Suprapubic skin (tissue), 4 donors: Measurements from ENCODE around the gene TMPRSS6. TPM values are rescaled to one million over a fixed set of nuclear protein-coding genes. Genes with fewer than 3 reads are reported as not detected.

ENCODE experiments used
- DNase-seq, 2 donors: peaks; one replicate each; pipeline ENCODE4 v3.0.0-alpha.2; 2019; ENCODE audit warnings: low spot score in 2 of 2
- H3K27ac ChIP-seq: fragments of 200-600 bp; sonication (generic); one replicate; pipeline ENCODE4 v1.5.1; 2019
- H3K27me3 ChIP-seq: fragments of 200-600 bp; sonication (generic); one replicate; pipeline ENCODE4 v1.5.1; 2019
- H3K36me3 ChIP-seq: fragments of 200-600 bp; sonication (generic); one replicate; pipeline ENCODE4 v1.5.1; 2019
- H3K4me1 ChIP-seq: fragments of 200-600 bp; sonication (generic); one replicate; pipeline ENCODE4 v1.5.1; 2019
- H3K4me3 ChIP-seq: fragments of 200-600 bp; sonication (generic); one replicate; pipeline ENCODE4 v1.5.1; 2019; ENCODE audit warnings: mild to moderate bottlenecking
- H3K9me3 ChIP-seq: fragments of 200-600 bp; sonication (generic); one replicate; pipeline ENCODE4 v1.5.1; 2019
- EP300 ChIP-seq: sonication (generic); formaldehyde crosslinking; IDR thresholded peaks from one replicate; pipeline ENCODE4 v1.6.1; 2017; ENCODE audit warnings: antibody characterized with exemption
- POLR2A ChIP-seq, 2 donors: fragments of 450-650 bp; IDR thresholded peaks; one replicate each; pipeline ENCODE4 v1.6.1; 2017; ENCODE audit warnings: antibody characterized with exemption in 2 of 2, mild to moderate bottlenecking in 2 of 2, moderate library complexity in 2 of 2
- POLR2AphosphoS5 ChIP-seq, 3 donors: sonication (generic); formaldehyde crosslinking; IDR thresholded peaks; one replicate each; pipeline ENCODE4 v1.6.1; 2017; ENCODE audit warnings: antibody characterized with exemption in 3 of 3
- WGBS: methylation state at CpG from one replicate; pipeline ENCODE4 v1.1.5; 2018; 5-methylcytosine and 5-hydroxymethylcytosine counted together
- total RNA-seq, 4 donors: library from RNA; depleted of rRNA; stranded (reverse); fragments of >200 nt; gene quantifications; one replicate each; pipeline ENCODE4 v1.1.0, GENCODE V29; 2016
- TF ChIP-seq, protein P1 (sequence below), 2 donors: fragments of 200-600 bp in 1 of 2; fragments of 450-650 bp in 1 of 2; sonication (generic) in 1 of 2; IDR thresholded peaks; one replicate each; pipeline ENCODE4 v1.5.1; 2016 to 2019; ENCODE audit warnings: antibody characterized with exemption in 2 of 2, mild to moderate bottlenecking in 1 of 2, moderate library complexity in 1 of 2

Gene TMPRSS6
- total RNA-seq, 4 donors from 2014 or later = 0.30 to 3.8 (median 1.0) TPM

DNA sequence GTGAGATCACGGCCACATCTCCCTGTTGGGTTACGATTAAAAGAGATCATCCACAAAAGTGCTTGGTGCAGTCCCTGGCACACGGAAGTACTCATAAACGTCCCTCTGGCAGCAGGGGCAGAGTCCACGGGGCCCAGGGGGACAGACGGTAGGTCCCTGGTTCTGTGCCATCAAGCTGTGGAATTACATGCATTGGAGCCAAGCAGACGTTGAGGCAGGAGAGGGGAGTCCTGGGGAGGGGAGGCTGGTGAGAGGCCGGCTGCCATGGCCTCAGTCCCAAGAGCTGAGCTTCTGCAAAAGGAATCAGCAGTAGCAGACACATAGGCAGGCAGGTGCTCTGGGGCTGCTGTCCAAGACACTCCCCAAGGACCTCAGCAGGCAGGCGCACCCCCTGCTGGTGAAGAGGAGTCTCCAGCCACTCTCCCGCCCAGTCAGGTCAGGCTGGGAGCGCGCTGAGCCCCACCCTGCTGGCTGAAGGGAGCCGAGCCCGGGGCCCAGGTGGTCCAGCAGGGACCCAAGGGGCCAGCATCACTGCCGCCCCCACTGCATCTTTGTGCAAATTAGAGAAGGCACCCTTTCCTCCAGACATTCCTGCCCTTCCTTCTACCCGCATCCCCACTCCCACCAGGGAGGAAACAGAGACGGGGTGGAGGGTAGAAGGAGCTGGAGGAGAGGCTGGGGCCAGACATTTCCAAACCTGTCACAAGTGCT lies 65.5 kb downstream of the TMPRSS6 start:
- H3K36me3 ChIP-seq = no peaks in the 10 kb centered on the region
- no peak overlapping the region for H3K27ac ChIP-seq
- no peak overlapping the region for H3K4me3 ChIP-seq
- no peak for DNase-seq
- TF ChIP-seq POLR2AphosphoS5 (IDR thresholded peaks at IDR 0.05) = no peak
- no peak for TF ChIP-seq POLR2A (IDR thresholded peaks at IDR 0.05)
- TF ChIP-seq, protein P1, sequence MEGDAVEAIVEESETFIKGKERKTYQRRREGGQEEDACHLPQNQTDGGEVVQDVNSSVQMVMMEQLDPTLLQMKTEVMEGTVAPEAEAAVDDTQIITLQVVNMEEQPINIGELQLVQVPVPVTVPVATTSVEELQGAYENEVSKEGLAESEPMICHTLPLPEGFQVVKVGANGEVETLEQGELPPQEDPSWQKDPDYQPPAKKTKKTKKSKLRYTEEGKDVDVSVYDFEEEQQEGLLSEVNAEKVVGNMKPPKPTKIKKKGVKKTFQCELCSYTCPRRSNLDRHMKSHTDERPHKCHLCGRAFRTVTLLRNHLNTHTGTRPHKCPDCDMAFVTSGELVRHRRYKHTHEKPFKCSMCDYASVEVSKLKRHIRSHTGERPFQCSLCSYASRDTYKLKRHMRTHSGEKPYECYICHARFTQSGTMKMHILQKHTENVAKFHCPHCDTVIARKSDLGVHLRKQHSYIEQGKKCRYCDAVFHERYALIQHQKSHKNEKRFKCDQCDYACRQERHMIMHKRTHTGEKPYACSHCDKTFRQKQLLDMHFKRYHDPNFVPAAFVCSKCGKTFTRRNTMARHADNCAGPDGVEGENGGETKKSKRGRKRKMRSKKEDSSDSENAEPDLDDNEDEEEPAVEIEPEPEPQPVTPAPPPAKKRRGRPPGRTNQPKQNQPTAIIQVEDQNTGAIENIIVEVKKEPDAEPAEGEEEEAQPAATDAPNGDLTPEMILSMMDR (IDR thresholded peaks at IDR 0.05) = peak; percentile 24 to 71
- peaks cover 13% of the 10 kb centered on the region for H3K4me1 ChIP-seq
- 28% methylated on average over 17 of the region's 17 CpGs for WGBS
- H3K9me3 ChIP-seq = no peaks in the 10 kb centered on the region
- H3K27me3 ChIP-seq = peaks cover 3% of the 10 kb centered on the region

DNA sequence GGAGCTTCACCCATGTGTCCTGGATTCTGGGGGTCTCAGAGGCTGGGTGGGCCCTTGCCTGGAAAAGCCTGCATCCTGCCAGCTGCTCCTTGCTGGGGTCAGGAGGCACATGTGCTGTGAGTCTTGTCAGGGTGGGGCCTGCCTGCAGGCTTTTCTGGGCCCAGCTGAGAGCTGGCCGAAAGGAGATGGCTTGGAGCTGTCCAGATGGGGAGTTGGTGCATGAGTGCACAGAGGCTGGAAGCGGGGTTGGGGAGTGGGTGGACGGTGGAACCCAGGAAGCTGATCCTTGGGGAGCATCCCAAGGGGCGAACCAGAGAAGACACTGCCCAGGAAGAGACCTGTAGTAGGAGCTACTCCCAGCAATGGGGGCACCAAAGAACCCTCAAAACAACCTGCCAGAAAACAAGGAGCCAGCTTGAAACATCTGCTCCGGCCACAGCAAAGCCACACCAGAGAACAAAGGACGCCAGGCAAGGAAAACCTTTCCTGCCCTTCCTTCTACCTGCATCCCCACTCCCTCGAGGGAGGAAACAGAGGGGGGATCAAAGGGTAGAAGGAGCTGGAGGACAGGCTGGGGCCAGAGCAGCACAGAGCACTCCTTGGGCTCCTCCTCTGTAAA lies 66.2 kb downstream of the TMPRSS6 start:
- Histone ChIP-seq H3K27me3 (peaks cover 3% of the 10 kb centered on the region), H3K9me3 (no peaks in the 10 kb centered on the region), H3K4me1 (peaks cover 13% of the 10 kb centered on the region), H3K36me3 (no peaks in the 10 kb centered on the region), H3K27ac (no peak overlapping the region), H3K4me3 (no peak overlapping the region)
- 64% methylated on average over 7 of the region's 7 CpGs for whole genome bisulfite sequencing
- no peak for TF ChIP-seq POLR2AphosphoS5 (IDR thresholded peaks at IDR 0.05)
- TF ChIP-seq, protein P1 (IDR thresholded peaks at IDR 0.05) = no peak
- TF ChIP-seq EP300 = no peak
- no peak for TF ChIP-seq POLR2A (IDR thresholded peaks at IDR 0.05)
- DNase-seq = no peak

DNA sequence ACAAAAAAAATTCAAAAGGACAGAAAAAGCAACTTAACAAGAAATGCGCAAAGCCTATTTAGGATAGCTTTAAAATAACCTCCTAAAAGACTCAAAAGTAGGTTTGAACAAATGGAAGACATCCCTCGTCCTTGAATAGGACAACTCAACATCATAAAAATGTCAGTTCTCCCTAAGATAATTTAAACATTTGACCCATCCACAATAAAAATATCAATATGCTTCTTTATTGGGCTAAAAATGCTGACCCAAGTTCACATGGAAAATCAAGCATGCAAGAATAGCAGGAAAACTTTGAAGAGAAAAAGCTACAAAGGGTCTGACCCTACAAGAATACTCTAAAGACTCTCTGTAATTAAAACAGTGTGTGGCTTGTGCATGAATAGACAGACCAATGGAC lies 70.0 kb downstream of the TMPRSS6 start:
- Histone ChIP-seq H3K4me1 (peaks cover 13% of the 10 kb centered on the region), H3K27me3 (peaks cover 12% of the 10 kb centered on the region), H3K4me3 (no peak overlapping the region), H3K36me3 (no peaks in the 10 kb centered on the region), H3K27ac (no peak overlapping the region), H3K9me3 (no peaks in the 10 kb centered on the region)
- no peak for TF ChIP-seq POLR2A (IDR thresholded peaks at IDR 0.05)
- TF ChIP-seq POLR2AphosphoS5 (IDR thresholded peaks at IDR 0.05) = no peak
- TF ChIP-seq, protein P1 (IDR thresholded peaks at IDR 0.05) = no peak
- no peak for TF ChIP-seq EP300
- WGBS = 79% methylated on average over 2 of the region's 2 CpGs
- no peak for DNase-seq

DNA sequence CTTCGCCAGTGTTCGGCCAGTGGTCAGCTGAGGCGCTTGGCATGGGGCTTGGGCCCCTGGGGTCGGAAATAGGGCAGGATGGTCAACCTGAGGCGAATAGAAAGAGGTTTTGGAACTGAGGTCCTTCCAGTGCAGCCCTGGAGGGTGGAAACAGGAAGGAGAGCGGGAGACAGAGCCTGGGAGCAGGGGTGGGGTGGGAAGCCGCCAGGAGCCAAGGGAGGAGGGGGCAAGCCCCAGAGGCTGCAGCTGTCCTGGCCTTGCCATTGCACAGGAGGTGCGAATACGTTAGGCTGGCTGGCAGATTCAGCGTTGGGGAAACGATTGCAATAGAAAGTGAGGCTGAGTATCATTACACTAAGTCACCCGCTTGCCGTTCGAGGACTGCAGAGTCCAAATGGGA lies 71.8 kb downstream of the TMPRSS6 start:
- no peak for DNase-seq
- Histone ChIP-seq H3K4me1 (peaks cover 11% of the 10 kb centered on the region), H3K9me3 (no peaks in the 10 kb centered on the region), H3K27me3 (peaks cover 9% of the 10 kb centered on the region), H3K4me3 (no peak overlapping the region), H3K27ac (no peak overlapping the region), H3K36me3 (no peaks in the 10 kb centered on the region)
- TF ChIP-seq POLR2AphosphoS5 (IDR thresholded peaks at IDR 0.05) = no peak
- TF ChIP-seq POLR2A (IDR thresholded peaks at IDR 0.05) = no peak
- TF ChIP-seq EP300 = no peak
- TF ChIP-seq, protein P1 (IDR thresholded peaks at IDR 0.05) = no peak
- WGBS = 61% methylated on average over 14 of the region's 14 CpGs

DNA sequence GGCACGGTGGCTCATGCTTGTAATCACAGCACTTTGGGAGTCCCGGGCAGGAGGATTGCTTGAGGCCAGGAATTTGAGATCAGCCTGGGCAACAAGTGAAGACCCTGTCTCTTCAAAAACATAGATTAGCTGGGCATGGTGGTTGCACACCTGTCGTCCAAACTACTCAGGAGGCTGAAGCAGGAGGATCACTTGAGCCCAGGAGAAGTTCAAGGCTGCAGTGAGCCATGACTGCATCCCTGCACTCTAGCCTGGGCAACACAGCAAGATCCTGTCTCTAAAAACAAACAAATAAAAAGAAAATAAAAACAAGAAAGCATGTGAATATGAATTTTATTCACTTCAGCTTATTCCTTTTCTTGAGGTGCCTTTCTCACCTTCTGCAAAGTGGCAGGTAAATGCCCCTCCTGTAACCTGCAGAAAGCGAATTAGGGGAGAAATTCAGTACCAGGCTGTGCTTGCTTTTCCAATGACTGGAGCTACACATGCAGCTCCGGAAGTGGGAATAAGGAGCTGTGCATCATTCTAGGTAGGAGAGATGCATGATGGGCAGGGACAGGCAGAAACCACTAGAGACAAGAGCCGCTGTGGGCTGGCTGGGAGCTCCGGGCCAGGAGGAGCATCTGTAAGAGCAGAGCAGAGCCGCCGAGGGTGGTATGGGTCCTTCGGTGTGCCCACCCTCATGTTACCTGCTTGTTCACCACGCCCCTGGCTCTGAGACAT lies 72.7 kb downstream of the TMPRSS6 start:
- TF ChIP-seq EP300 = no peak
- TF ChIP-seq POLR2AphosphoS5 (IDR thresholded peaks at IDR 0.05) = no peak
- no peak for TF ChIP-seq POLR2A (IDR thresholded peaks at IDR 0.05)
- TF ChIP-seq, protein P1 (IDR thresholded peaks at IDR 0.05) = no peak

More for the DNA sequence above, 72.7 kb downstream of the TMPRSS6 start:
- H3K4me3 ChIP-seq = no peak overlapping the region
- no peaks in the 10 kb centered on the region for H3K9me3 ChIP-seq
- peaks cover 19% of the 10 kb centered on the region for H3K4me1 ChIP-seq
- peaks cover 9% of the 10 kb centered on the region for H3K27me3 ChIP-seq
- H3K27ac ChIP-seq = no peak overlapping the region
- no peaks in the 10 kb centered on the region for H3K36me3 ChIP-seq
- WGBS = 79% methylated on average over 11 of the region's 11 CpGs
- DNase-seq = no peak
